K562 (cell line): ENCODE measurements around the gene COL26A1. TPM values are rescaled to one million over a fixed set of nuclear protein-coding genes. Genes with fewer than 3 reads are reported as not detected.

Experiments used
- ATAC-seq: fragments of 200-7000 bp; cut with Tn5 transposase; 3 replicates; pipeline ENCODE4 v1.9.1; 2020; ENCODE audit warnings: moderate library complexity
- BruUV-seq: library from RNA; stranded (reverse); fragments of 400-500 nt; replicated peaks from 2 replicates; lab custom pipeline; 2021; lab: Mats Ljungman, UMichigan
- CTCF ChIA-PET: fragments of 300-600 bp; formaldehyde crosslinking; extraction: SDS; loops from one replicate; lab custom pipeline; 2021; ENCODE audit warnings: low intra/inter-chr PET ratio; lab: Yijun Ruan, JAX
- POLR2A ChIA-PET: fragments of 300-600, 350-650 bp; sonication (Branson Sonifier 250); formaldehyde crosslinking; extraction: SDS; loops from one replicate; lab custom pipeline; 2021; ENCODE audit warnings: antibody characterized with exemption, inconsistent platforms; lab: Yijun Ruan, JAX
- DNase-seq, 4 experiments: peaks; one replicate each; pipeline versions ENCODE4 v3.0.0 to v3.0.0-alpha.2; 2011 to 2018; ENCODE audit warnings: low spot score in 3 of 4, mixed read lengths in 3 of 4; ENCODE audit errors: extremely low read depth in 1 of 4
- FAIRE-seq: peaks from 2 replicates; lab custom pipeline; 2011; peaks lifted over from hg19 to GRCh38; lab: Jason Lieb, UNC
- H2AFZ ChIP-seq: 2 replicates; pipeline ENCODE4 v1.6.0; 2011; ENCODE audit warnings: low read depth, low read length, control low read depth, inconsistent platforms
- H3K27ac ChIP-seq: fragments of 200-600 bp; 3 replicates; pipeline ENCODE4 v1.8.0; 2011; ENCODE audit warnings: low read depth, mild to moderate bottlenecking, control low read depth, inconsistent platforms, low read length, moderate library complexity, mixed read lengths; ENCODE audit errors: extremely low read depth
- H3K27me3 ChIP-seq, 2 experiments: fragments of 300-600 bp in 1 of 2; 2 replicates in 1 of 2; 3 replicates in 1 of 2; pipeline versions ENCODE4 v1.6.0 to v1.8.0; 2011; ENCODE audit warnings: inconsistent platforms in 2 of 2, low read length in 2 of 2, mild to moderate bottlenecking in 1 of 2, mixed read lengths in 1 of 2, moderate library complexity in 1 of 2; ENCODE audit not compliant: control insufficient read depth in 2 of 2, insufficient read depth in 2 of 2
- H3K36me3 ChIP-seq: fragments of 300-600 bp; 3 replicates; pipeline ENCODE4 v1.8.0; 2011; ENCODE audit warnings: mild to moderate bottlenecking, low read length, inconsistent platforms; ENCODE audit not compliant: control insufficient read depth, insufficient read depth
- H3K4me1 ChIP-seq, 2 experiments: fragments of 200-600 bp in 1 of 2; replicated peaks in 1 of 2; 2 replicates in 1 of 2; 3 replicates in 1 of 2; pipeline versions ENCODE4 v1.5.1 to v1.8.0; 2011; ENCODE audit warnings: inconsistent platforms in 2 of 2, low read length in 2 of 2, mild to moderate bottlenecking in 1 of 2, mixed read lengths in 1 of 2, moderate library complexity in 1 of 2; ENCODE audit not compliant: control insufficient read depth in 2 of 2, insufficient read depth in 2 of 2
- H3K4me2 ChIP-seq: 2 replicates; pipeline ENCODE4 v1.6.1; 2011; ENCODE audit warnings: low read length, control low read depth, inconsistent platforms, mixed read lengths; ENCODE audit not compliant: insufficient read depth
- H3K4me3 ChIP-seq: fragments of 200-600 bp; sonication (generic), shearing (Covaris generic); 2 replicates; pipeline ENCODE4 v1.5.1; 2016; ENCODE audit warnings: control low read depth, inconsistent platforms
- H3K79me2 ChIP-seq: fragments of 200-600 bp; 3 replicates; pipeline ENCODE4 v1.8.0; 2011; ENCODE audit warnings: low read length, inconsistent platforms; ENCODE audit not compliant: control insufficient read depth, insufficient read depth
- H3K9ac ChIP-seq, 2 experiments: 2 replicates each; pipeline versions ENCODE4 v1.6.0 to v1.6.1; 2011; ENCODE audit warnings: low read depth in 2 of 2, low read length in 2 of 2, control low read depth in 1 of 2, inconsistent platforms in 1 of 2, mild to moderate bottlenecking in 1 of 2, mixed read lengths in 1 of 2; ENCODE audit not compliant: insufficient read depth in 1 of 2
- H3K9me1 ChIP-seq: one replicate; pipeline ENCODE4 v1.6.0; 2011; ENCODE audit warnings: inconsistent platforms, mild to moderate bottlenecking, low read length, moderate library complexity; ENCODE audit not compliant: control insufficient read depth, insufficient read depth
- H3K9me3 ChIP-seq: replicated peaks from 2 replicates; pipeline ENCODE4 v1.5.1; 2011; ENCODE audit warnings: low read depth, low read length, inconsistent platforms; ENCODE audit not compliant: control insufficient read depth, insufficient read depth
- H4K20me1 ChIP-seq: replicated peaks from 2 replicates; pipeline ENCODE4 v1.6.1; 2011; ENCODE audit warnings: low read length, inconsistent platforms, mixed read lengths; ENCODE audit not compliant: control insufficient read depth, insufficient read depth
- GABPA ChIP-seq: fragments of 200-800 bp; sonication (Bioruptor generic); conservative IDR thresholded peaks from 2 replicates; pipeline ENCODE4 v1.6.1; 2016; ENCODE audit warnings: low read depth, missing genetic modification characterization, missing compliant biosample characterization
- MYBL2 ChIP-seq, 2 experiments: fragments of 450-650 bp in 1 of 2; sonication (generic) in 1 of 2; formaldehyde crosslinking in 1 of 2; IDR thresholded peaks; 2 replicates each; pipeline versions ENCODE4 v1.6.1 to v1.8.1; 2017 to 2022; ENCODE audit warnings: borderline replicate concordance in 1 of 2, inconsistent platforms in 1 of 2, low read depth in 1 of 2, mild to moderate bottlenecking in 1 of 2, missing genetic modification reagents in 1 of 2, moderate library complexity in 1 of 2
- ZNF695 ChIP-seq: fragments of 450-650 bp; formaldehyde crosslinking; IDR thresholded peaks from 2 replicates; pipeline ENCODE4 v1.4.0; 2020; ENCODE audit warnings: mild to moderate bottlenecking, moderate library complexity
- WGBS: fragments of 100-300 bp; shearing (Covaris generic); methylation state at CpG from one replicate; pipeline ENCODE4 v1.1.6; 2016; ENCODE audit warnings: low coverage, mixed read lengths; ENCODE audit not compliant: insufficient coverage; ENCODE audit errors: missing lambda C conversion rate; 5-methylcytosine and 5-hydroxymethylcytosine counted together
- in situ Hi-C: fragments of 300-500 bp; cut with MboI; formaldehyde crosslinking; loops from 4 replicates; pipeline ENCODE4 v1.15.0; 2018; ENCODE audit warnings: inconsistent platforms, mixed read lengths
- intact Hi-C: fragments of 100-400 bp; cut with micrococcal nuclease; formaldehyde crosslinking; loops from 2 replicates; pipeline ENCODE4 v1.14.2; 2022
- polyA plus RNA-seq, 8 experiments: library from polyadenylated mRNA; depleted of rRNA in 4 of 8; stranded (reverse) in 5 of 8; unstranded in 3 of 8; fragments of >200 nt; fragmentation: Nextera tagmentation in 2 of 8; fragmentation: Illumina TruSeq in 1 of 8; extraction: Ambion mirVana in 2 of 8; extraction: Trizol in 1 of 8; gene quantifications; 2 replicates each; pipeline versions ENCODE4 v1.2.1 to v1.2.3, GENCODE V29; 2011 to 2014; ENCODE audit warnings: inconsistent platforms in 1 of 8, missing spikeins in 1 of 8
- total RNA-seq, 7 experiments: library from RNA; depleted of rRNA in 6 of 7; stranded (reverse); fragments of >200 nt in 6 of 7; fragmentation: Illumina TruSeq in 2 of 7; extraction: Trizol in 2 of 7; gene quantifications; 2 replicates each; pipeline versions ENCODE4 v1.2.1 to v1.2.3, GENCODE V29; 2011 to 2021; ENCODE audit warnings: low replicate concordance in 1 of 7
- TF ChIP-seq, protein P1 (sequence below), 2 experiments: fragments of 450-650 bp in 1 of 2; sonication (generic) in 1 of 2; formaldehyde crosslinking; conservative IDR thresholded peaks; 2 replicates each; pipeline versions ENCODE4 v1.4.0 to v1.8.1; 2020 to 2022; ENCODE audit warnings: mild to moderate bottlenecking in 1 of 2, missing genetic modification reagents in 1 of 2

The COL26A1 gene
- total and polyA plus RNA-seq, 9 of the 15 experiments (the other 6 are each of a cell fraction or from before 2014, with no cell fraction given), result 0.04 to 0.39 (median 0.07) TPM; not detected in 5

- H3K4me2 ChIP-seq, result no peak overlapping the region
- intact Hi-C loops (no loop called here), in situ Hi-C loops (no loop called here)
- FAIRE-seq (no peak), ATAC-seq (no peak), DNase-seq (no peak)
- CTCF ChIA-PET, result interaction anchor here (0.6 kb wide), 1 partner anchor 115 kb away, joined by 5 read pairs; no protein-coding TSS in a partner anchor
- WGBS, result 0% methylated on average over 1 of the region's 1 CpG
- H2AFZ ChIP-seq, result no peak overlapping the region
- H3K9ac ChIP-seq, result no peak overlapping the region
- no TSS peak for BruUV-seq
- no peaks in the 10 kb centered on the region for H4K20me1 ChIP-seq
- no peaks in the 10 kb centered on the region for H3K36me3 ChIP-seq
- H3K4me3 ChIP-seq, result no peak overlapping the region
- no peak overlapping the region for H3K27ac ChIP-seq
- no peaks in the 10 kb centered on the region for H3K79me2 ChIP-seq
- H3K27me3 ChIP-seq, result peaks cover 13 to 27% of the 10 kb centered on the region in 2 experiments; a peak in 4 of 5 replicates
- H3K4me1 ChIP-seq, result no peaks in the 10 kb centered on the region
- TF ChIP-seq ZNF695 (CRISPR knock-in tag), result no peak
- TF ChIP-seq, protein P1, sequence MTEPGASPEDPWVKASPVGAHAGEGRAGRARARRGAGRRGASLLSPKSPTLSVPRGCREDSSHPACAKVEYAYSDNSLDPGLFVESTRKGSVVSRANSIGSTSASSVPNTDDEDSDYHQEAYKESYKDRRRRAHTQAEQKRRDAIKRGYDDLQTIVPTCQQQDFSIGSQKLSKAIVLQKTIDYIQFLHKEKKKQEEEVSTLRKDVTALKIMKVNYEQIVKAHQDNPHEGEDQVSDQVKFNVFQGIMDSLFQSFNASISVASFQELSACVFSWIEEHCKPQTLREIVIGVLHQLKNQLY (CRISPR knock-in tag; conservative IDR thresholded peaks at IDR 0.05), result no peak
- TF ChIP-seq MYBL2 (IDR thresholded peaks at IDR 0.05; ENCODE audit: low read depth), result no peak
- TF ChIP-seq MYBL2 (CRISPR knock-in tag; IDR thresholded peaks at IDR 0.05; ENCODE audit: borderline replicate concordance), result no peak
- no peak for TF ChIP-seq GABPA (tag)
- peaks cover 5% of the 10 kb centered on the region; the same call in 1 of the 2 replicates for H3K9me3 ChIP-seq
- POLR2A ChIA-PET, result interaction anchor here (0.6 to 0.7 kb wide), 2 partner anchors 16 to 20 kb away, joined by 4 to 5 read pairs; no protein-coding TSS in a partner anchor
- no peaks in the 10 kb centered on the region for H3K9me1 ChIP-seq
Observed at GRCh38 chr7:101578552-101578951, 215.9 kb downstream of the COL26A1 start.
